HepG2 (cell line): ENCODE data around the gene RGS19. TPM values are rescaled to one million over a fixed set of nuclear protein-coding genes. Genes with fewer than 3 reads are reported as not detected.

Source experiments
- ARNT ChIP-seq: fragments of 450-650 bp; IDR thresholded peaks from 2 replicates; pipeline ENCODE4 v1.6.1; 2017
- ATF7 ChIP-seq, 2 experiments: fragments of 450-650 bp in 1 of 2; sonication (generic) in 1 of 2; formaldehyde crosslinking in 1 of 2; IDR thresholded peaks; 2 replicates each; pipeline versions ENCODE4 v1.4.0 to v1.6.1; 2016 to 2020; ENCODE audit warnings: antibody characterized with exemption in 1 of 2, mild to moderate bottlenecking in 1 of 2, missing genetic modification reagents in 1 of 2
- GZF1 ChIP-seq: sonication (generic); formaldehyde crosslinking; IDR thresholded peaks from 2 replicates; pipeline ENCODE4 v1.5.1; 2020; ENCODE audit warnings: mild to moderate bottlenecking, missing genetic modification reagents
- HDAC1 ChIP-seq: sonication (generic); formaldehyde crosslinking; IDR thresholded peaks from 2 replicates; pipeline ENCODE4 v1.5.1; 2020; ENCODE audit warnings: mild to moderate bottlenecking, missing genetic modification reagents
- KAT8 ChIP-seq: IDR thresholded peaks from 2 replicates; pipeline ENCODE4 v1.6.1; 2016; ENCODE audit warnings: missing genetic modification reagents, missing compliant biosample characterization
- LBX2 ChIP-seq: sonication (generic); formaldehyde crosslinking; IDR thresholded peaks from 2 replicates; pipeline ENCODE4 v1.5.0; 2020; ENCODE audit warnings: missing genetic modification reagents, mild to moderate bottlenecking, borderline replicate concordance
- MAX ChIP-seq: IDR thresholded peaks from 2 replicates; pipeline ENCODE4 v1.6.1; 2012; ENCODE audit warnings: inconsistent platforms
- NFYC ChIP-seq: IDR thresholded peaks from 2 replicates; pipeline ENCODE4 v1.6.1; 2016; ENCODE audit warnings: missing genetic modification reagents, missing compliant biosample characterization
- NR2F1 ChIP-seq, 2 experiments: fragments of 450-650 bp in 1 of 2; formaldehyde crosslinking in 1 of 2; IDR thresholded peaks; 2 replicates each; pipeline versions ENCODE4 v1.5.0 to v1.6.1; 2016 to 2020; ENCODE audit warnings: mild to moderate bottlenecking in 1 of 2, missing compliant biosample characterization in 1 of 2, missing genetic modification reagents in 1 of 2, moderate library complexity in 1 of 2
- PREB ChIP-seq: sonication (generic); formaldehyde crosslinking; IDR thresholded peaks from 2 replicates; pipeline ENCODE4 v1.4.0; 2020; ENCODE audit warnings: missing genetic modification reagents
- REXO4 ChIP-seq: sonication (generic); formaldehyde crosslinking; IDR thresholded peaks from 2 replicates; pipeline ENCODE4 v1.8.0; 2022; ENCODE audit warnings: missing genetic modification reagents, mild to moderate bottlenecking, borderline replicate concordance
- RNF219 ChIP-seq: sonication (generic); formaldehyde crosslinking; IDR thresholded peaks from 2 replicates; pipeline ENCODE4 v1.5.0; 2020; ENCODE audit warnings: mild to moderate bottlenecking, missing genetic modification reagents
- SCMH1 ChIP-seq: sonication (generic); formaldehyde crosslinking; IDR thresholded peaks from 2 replicates; pipeline ENCODE4 v1.9.0; 2021; ENCODE audit warnings: missing genetic modification reagents, mild to moderate bottlenecking, borderline replicate concordance
- SP4 ChIP-seq: sonication (generic); formaldehyde crosslinking; IDR thresholded peaks from 2 replicates; pipeline ENCODE4 v1.8.1; 2023; ENCODE audit warnings: mild to moderate bottlenecking, missing genetic modification reagents
- TSC22D2 ChIP-seq: sonication (generic); formaldehyde crosslinking; IDR thresholded peaks from 2 replicates; pipeline ENCODE4 v1.5.1; 2020; ENCODE audit warnings: missing genetic modification reagents, mild to moderate bottlenecking, borderline replicate concordance
- UBTF ChIP-seq: sonication (generic); formaldehyde crosslinking; IDR thresholded peaks from 2 replicates; pipeline ENCODE4 v1.4.0; 2020; ENCODE audit warnings: mild to moderate bottlenecking, missing genetic modification reagents
- ZNF207 ChIP-seq: fragments of 450-650 bp; IDR thresholded peaks from 2 replicates; pipeline ENCODE4 v1.6.1; 2016; ENCODE audit warnings: antibody characterized with exemption, borderline replicate concordance
- ZNF274 ChIP-seq: sonication (generic); formaldehyde crosslinking; IDR thresholded peaks from 2 replicates; pipeline ENCODE4 v1.5.1; 2020; ENCODE audit warnings: mild to moderate bottlenecking, missing genetic modification reagents
- ZNF335 ChIP-seq: sonication (generic); formaldehyde crosslinking; IDR thresholded peaks from 2 replicates; pipeline ENCODE4 v1.4.0; 2020; ENCODE audit warnings: missing genetic modification reagents
- ZNF598 ChIP-seq: sonication (generic); formaldehyde crosslinking; IDR thresholded peaks from 2 replicates; pipeline ENCODE4 v1.5.1; 2020; ENCODE audit warnings: mild to moderate bottlenecking, missing genetic modification reagents, borderline replicate concordance
- ZNF713 ChIP-seq: sonication (generic); formaldehyde crosslinking; IDR thresholded peaks from 2 replicates; pipeline ENCODE4 v1.4.0; 2020; ENCODE audit warnings: mild to moderate bottlenecking, missing genetic modification reagents
- ZNF782 ChIP-seq: sonication (generic); formaldehyde crosslinking; IDR thresholded peaks from 2 replicates; pipeline ENCODE4 v1.4.0; 2020; ENCODE audit warnings: missing genetic modification reagents, mild to moderate bottlenecking, borderline replicate concordance
- ZNF816 ChIP-seq: sonication (generic); formaldehyde crosslinking; IDR thresholded peaks from 2 replicates; pipeline ENCODE4 v1.8.0; 2022; ENCODE audit warnings: missing genetic modification reagents, mild to moderate bottlenecking, borderline replicate concordance
- polyA plus RNA-seq, 8 experiments: library from polyadenylated mRNA; depleted of rRNA in 3 of 8; stranded (reverse) in 7 of 8; unstranded in 1 of 8; fragments of >200 nt; fragmentation: Illumina TruSeq in 4 of 8; extraction: Trizol in 4 of 8; gene quantifications; 2 replicates each; pipeline versions ENCODE4 v1.2.1 to v1.2.3, GENCODE V29; 2011 to 2016; ENCODE audit warnings: low read depth in 4 of 8, missing spikeins in 1 of 8, mixed read lengths in 1 of 8; ENCODE audit not compliant: insufficient read depth in 1 of 8
- total RNA-seq, 5 experiments: library from RNA; depleted of rRNA; stranded (reverse); fragments of >200 nt; fragmentation: Illumina TruSeq; extraction: Trizol; gene quantifications; 2 replicates each; pipeline ENCODE4 v1.2.3, GENCODE V29; 2016; ENCODE audit warnings: low read depth in 1 of 5

RGS19 gene
- total and polyA plus RNA-seq, 2 of the 13 experiments (the other 11 are each of a cell fraction or from before 2014, with no cell fraction given): 10.7 to 11.9 TPM

GRCh38 chr20:64023361-64024140 is 55.8 kb downstream of the RGS19 start (continued):
- TF ChIP-seq PREB (CRISPR knock-in tag) (no peak), RNF219 (CRISPR knock-in tag) (no peak), ARNT (no peak), ZNF782 (no peak), GZF1 (no peak), REXO4 (CRISPR knock-in tag) (0 out of 2 replicates have a peak, but pooled peaks have one; percentile 1), HDAC1 (no peak), ZNF207 (no peak), UBTF (CRISPR knock-in tag) (no peak; the same call in 1 of the 2 replicates), LBX2 (CRISPR knock-in tag) (peak; percentile 63; the same call in 1 of the 2 replicates), TSC22D2 (peak; percentile 16; the same call in 1 of the 2 replicates), ZNF335 (no peak), MAX (no peak), NFYC (CRISPR knock-in tag) (no peak), ZNF713 (no peak), ZNF274 (no peak), NR2F1 (CRISPR knock-in tag; IDR thresholded peaks at IDR 0.05) (peak; percentile 56 to 78), ATF7 (IDR thresholded peaks at IDR 0.05) (no peak), ATF7 (CRISPR knock-in tag; IDR thresholded peaks at IDR 0.05) (no peak; the same call in 1 of the 2 replicates), ZNF816 (CRISPR knock-in tag) (no peak), SCMH1 (CRISPR knock-in tag) (no peak), SP4 (CRISPR knock-in tag) (peak; percentile 69), KAT8 (CRISPR knock-in tag) (no peak), ZNF598 (CRISPR knock-in tag) (peak; percentile 54; the same call in 1 of the 2 replicates)
